HCT116 (cell line): ENCODE data around the gene WDR4. TPM values are rescaled to one million over a fixed set of nuclear protein-coding genes. Genes with fewer than 3 reads are reported as not detected.

Experiments
- ATAC-seq: fragments of 200-7000 bp; cut with Tn5 transposase; 2 replicates; pipeline ENCODE4 v1.9.1; 2020; ENCODE audit warnings: mild to moderate bottlenecking, moderate library complexity
- BruUV-seq: library from RNA; stranded (reverse); fragments of 400-500 nt; replicated peaks from 2 replicates; lab custom pipeline; 2021; lab: Mats Ljungman, UMichigan
- CTCF ChIA-PET: fragments of 300-600 bp; sonication (Branson Sonifier 250); formaldehyde crosslinking; loops from one replicate; lab custom pipeline; 2021; ENCODE audit warnings: antibody characterized with exemption; lab: Charles Lee
- POLR2A ChIA-PET: fragments of 300-600, 350-600 bp; sonication (Branson Sonifier 250); formaldehyde crosslinking; loops from one replicate; lab custom pipeline; 2021; ENCODE audit warnings: antibody characterized with exemption; lab: Charles Lee
- RAD21 ChIA-PET, 2 experiments: fragments of 300-600 bp; sonication (Branson Sonifier 250); formaldehyde crosslinking; loops; one replicate each; lab custom pipeline; 2023; ENCODE audit warnings: low total read pairs in 2 of 2; ENCODE audit not compliant: uncharacterized antibody in 2 of 2, unreplicated experiment in 2 of 2, low non-redundant PET in 1 of 2; lab: Charles Lee
- DNase-seq: peaks from one replicate; pipeline ENCODE4 v3.0.0-alpha.2; 2010; ENCODE audit warnings: low read depth, low spot score
- H2AFZ ChIP-seq: fragments of 200-600 bp; shearing (Covaris generic), sonication (generic); 2 replicates; pipeline ENCODE4 v1.6.1; 2017; ENCODE audit warnings: low read depth, mixed run types, mixed read lengths, antibody characterized with exemption, low read length; ENCODE audit not compliant: poor library complexity, severe bottlenecking
- H3K27ac ChIP-seq: 2 replicates; pipeline ENCODE4 v1.5.1; 2012; ENCODE audit warnings: low read depth, low read length
- H3K27me3 ChIP-seq: fragments of 200-600 bp; sonication (generic); 2 replicates; pipeline ENCODE4 v1.6.1; 2016; ENCODE audit warnings: mixed run types, low read length, mixed read lengths; ENCODE audit not compliant: insufficient read depth
- H3K36me3 ChIP-seq, 2 experiments: fragments of 200-500 bp in 1 of 2; fragments of 200-600 bp in 1 of 2; sonication (Bioruptor generic) in 1 of 2; sonication (generic) in 1 of 2; 2 replicates each; pipeline versions ENCODE4 v1.5.1 to v1.6.1; 2014 to 2016; ENCODE audit warnings: low read length in 2 of 2, inconsistent platforms in 1 of 2, mixed read lengths in 1 of 2, mixed run types in 1 of 2; ENCODE audit not compliant: insufficient read depth in 2 of 2, control insufficient read depth in 1 of 2
- H3K4me1 ChIP-seq, 2 experiments: fragments of 200-600 bp in 1 of 2; sonication (generic) in 1 of 2; 2 replicates each; pipeline versions ENCODE4 v1.5.1 to v1.6.1; 2012 to 2017; ENCODE audit warnings: low read length in 2 of 2, inconsistent platforms in 1 of 2, mild to moderate bottlenecking in 1 of 2, mixed read lengths in 1 of 2, mixed run types in 1 of 2, moderate library complexity in 1 of 2; ENCODE audit not compliant: insufficient read depth in 2 of 2, control insufficient read depth in 1 of 2
- H3K4me2 ChIP-seq: fragments of 200-600 bp; sonication (generic); 2 replicates; pipeline ENCODE4 v1.6.1; 2017; ENCODE audit warnings: mixed run types, low read length, mixed read lengths
- H3K4me3 ChIP-seq, 2 experiments: fragments of 200-600 bp in 1 of 2; sonication (generic) in 1 of 2; replicated peaks in 1 of 2; 2 replicates each; pipeline ENCODE4 v1.5.1; 2011 to 2016; ENCODE audit warnings: low read length in 2 of 2, control low read depth in 1 of 2, low read depth in 1 of 2, mild to moderate bottlenecking in 1 of 2, mixed read lengths in 1 of 2, mixed run types in 1 of 2
- H3K79me2 ChIP-seq: fragments of 200-600 bp; sonication (generic); 2 replicates; pipeline ENCODE4 v1.6.1; 2017; ENCODE audit warnings: mild to moderate bottlenecking, mixed run types, low read length, moderate library complexity, mixed read lengths; ENCODE audit not compliant: insufficient read depth
- H3K9ac ChIP-seq: fragments of 200-600 bp; sonication (generic); 2 replicates; pipeline ENCODE4 v1.6.1; 2016; ENCODE audit warnings: low read length, mixed read lengths
- H3K9me2 ChIP-seq: fragments of 200-600 bp; sonication (generic), shearing (Covaris generic); 2 replicates; pipeline ENCODE4 v1.6.1; 2017; ENCODE audit warnings: mixed run types, mild to moderate bottlenecking, moderate library complexity; ENCODE audit not compliant: insufficient read depth
- H3K9me3 ChIP-seq, 2 experiments: fragments of 200-500 bp in 1 of 2; fragments of 200-600 bp in 1 of 2; sonication (Bioruptor generic) in 1 of 2; sonication (generic) in 1 of 2; 2 replicates each; pipeline ENCODE4 v1.6.1; 2014 to 2017; ENCODE audit warnings: low read length in 2 of 2, mixed read lengths in 2 of 2, inconsistent platforms in 1 of 2, low read depth in 1 of 2, mild to moderate bottlenecking in 1 of 2, mixed run types in 1 of 2, moderate library complexity in 1 of 2; ENCODE audit not compliant: control insufficient read depth in 1 of 2, insufficient read depth in 1 of 2
- H4K20me1 ChIP-seq: fragments of 200-600 bp; sonication (generic), shearing (Covaris generic); 2 replicates; pipeline ENCODE4 v1.6.1; 2017; ENCODE audit warnings: mixed run types, mild to moderate bottlenecking, moderate library complexity; ENCODE audit not compliant: insufficient read depth
- CBX3 ChIP-seq: IDR thresholded peaks from 2 replicates; pipeline ENCODE4 v1.6.1; 2012; ENCODE audit warnings: low read depth
- EZH2phosphoT487 ChIP-seq: fragments of 200-600 bp; IDR thresholded peaks from 2 replicates; pipeline ENCODE4 v1.6.1; 2018; ENCODE audit warnings: antibody characterized with exemption, borderline replicate concordance
- FOSL1 ChIP-seq: IDR thresholded peaks from 2 replicates; pipeline ENCODE4 v1.6.1; 2012; ENCODE audit warnings: low read depth
- JUND ChIP-seq: IDR thresholded peaks from 2 replicates; pipeline ENCODE4 v1.6.1; 2012
- POLR2AphosphoS5 ChIP-seq: IDR thresholded peaks from 2 replicates; pipeline ENCODE4 v1.6.1; 2011; ENCODE audit warnings: mild to moderate bottlenecking, low read depth, low read length, moderate library complexity
- RAD21 ChIP-seq: IDR thresholded peaks from 2 replicates; pipeline ENCODE4 v1.6.1; 2012; ENCODE audit warnings: low read depth, mild to moderate bottlenecking
- SRF ChIP-seq: IDR thresholded peaks from 2 replicates; pipeline ENCODE4 v1.6.1; 2012; ENCODE audit warnings: low read depth
- TCF7L2 ChIP-seq: IDR thresholded peaks from 2 replicates; pipeline ENCODE4 v1.7.0; 2011; ENCODE audit warnings: borderline replicate concordance, inconsistent platforms; ENCODE audit not compliant: insufficient read depth, insufficient read length; ENCODE audit errors: extremely low read depth
- ZFX ChIP-seq: fragments of 450-650 bp; IDR thresholded peaks from 2 replicates; pipeline ENCODE4 v1.6.1; 2017
- ZNF274 ChIP-seq: fragments of 200-500 bp; sonication (Bioruptor generic); IDR thresholded peaks from 2 replicates; pipeline ENCODE4 v1.6.1; 2014; ENCODE audit warnings: mild to moderate bottlenecking, low read depth, low read length, inconsistent platforms
- intact Hi-C: fragments of 100-400 bp; cut with micrococcal nuclease; formaldehyde crosslinking; loops from 2 replicates; pipeline ENCODE4 v1.10.0; 2022
- total RNA-seq: library from RNA; stranded (reverse); gene quantifications from one replicate; pipeline ENCODE4 v1.2.1, GENCODE V29; 2021; ENCODE audit not compliant: unreplicated experiment
- TF ChIP-seq, protein P1 (sequence below): IDR thresholded peaks from 2 replicates; pipeline ENCODE4 v1.6.1; 2012; ENCODE audit warnings: low read depth

Gene WDR4
- total RNA-seq, 1 experiment from 2014 or later: 34.8 TPM

- Histone ChIP-seq H3K4me2 (no peak overlapping the region), H3K36me3 (no peaks in the 10 kb centered on the region), H3K27me3 (no peaks in the 10 kb centered on the region), H3K9ac (no peak overlapping the region), H2AFZ (no peak overlapping the region), H3K9me2 (no peaks in the 10 kb centered on the region), H3K79me2 (no peaks in the 10 kb centered on the region), H3K9me3 (no peaks in the 10 kb centered on the region), H3K4me1 (peaks cover 2% of the 10 kb centered on the region in 2 experiments), H3K27ac (no peak overlapping the region), H4K20me1 (no peaks in the 10 kb centered on the region), H3K4me3 (no peak overlapping the region)
- ChIA-PET POLR2A (no interaction called here), CTCF (no interaction called here), RAD21 (no interaction called here)
- intact Hi-C loops: no loop called here
- TF ChIP-seq CBX3: no peak
- DNase-seq (no peak), ATAC-seq (no peak)
- no TSS peak for BruUV-seq
These were observed 8.0 kb upstream of the WDR4 start for GRCh38 chr21:42887326-42887725.

DNA sequence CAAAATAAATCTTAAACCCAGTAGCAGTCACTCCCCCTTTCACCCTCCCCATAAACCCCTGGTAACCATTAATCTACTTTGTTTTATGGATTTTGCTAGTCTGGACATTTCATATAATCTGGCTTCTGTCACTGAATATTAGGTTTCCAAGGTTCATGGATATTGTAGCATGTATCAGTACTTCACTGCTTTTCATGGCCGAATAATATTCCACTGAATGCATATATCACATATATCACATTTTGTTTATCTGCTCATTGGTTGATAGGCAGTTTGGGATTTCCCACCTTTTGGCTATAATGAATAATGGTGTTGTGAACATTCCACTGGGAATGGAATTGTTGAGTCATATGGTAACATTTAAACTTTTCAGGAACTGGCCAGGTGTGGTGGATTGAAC is 4.6 kb upstream of the WDR4 start:
- peaks cover 18% of the 10 kb centered on the region for H3K79me2 ChIP-seq
- intact Hi-C loops: no loop called here
- POLR2A ChIA-PET: no interaction called here
- H3K9me2 ChIP-seq: no peaks in the 10 kb centered on the region
- CTCF ChIA-PET: no interaction called here
- DNase-seq (no peak), ATAC-seq (no peak)
- RAD21 ChIA-PET: no interaction called here
- no peak for TF ChIP-seq POLR2AphosphoS5
- H3K9me3 ChIP-seq: no peaks in the 10 kb centered on the region; a peak in 1 of 4 replicates
- no peak overlapping the region for H3K4me2 ChIP-seq
- H3K27ac ChIP-seq: no peak overlapping the region
- H3K4me3 ChIP-seq: no peak overlapping the region
- no peaks in the 10 kb centered on the region for H4K20me1 ChIP-seq
- peaks cover 7 to 12% of the 10 kb centered on the region in 2 experiments for H3K4me1 ChIP-seq
- no TSS peak for BruUV-seq
- 0 out of 4 replicates have a peak, but pooled peaks cover 0 to 4% of the 10 kb centered on the region in 2 experiments for H3K36me3 ChIP-seq
- H3K27me3 ChIP-seq: no peaks in the 10 kb centered on the region
- H3K9ac ChIP-seq: no peak overlapping the region
- no peak overlapping the region for H2AFZ ChIP-seq

- H3K4me3 ChIP-seq: peak overlapping the region; percentile 79 to 90
- H4K20me1 ChIP-seq: no peaks in the 10 kb centered on the region
- DNase-seq: no peak
- no peaks in the 10 kb centered on the region; a peak in 1 of 4 replicates for H3K9me3 ChIP-seq
- peak overlapping the region; percentile 90 for H3K4me2 ChIP-seq
- H2AFZ ChIP-seq: no peak overlapping the region
- BruUV-seq: no TSS peak
- H3K36me3 ChIP-seq: peaks cover 9 to 24% of the 10 kb centered on the region in 2 experiments
- H3K27ac ChIP-seq: no peak overlapping the region; the same call in 1 of the 2 replicates
- H3K4me1 ChIP-seq: peaks cover 10 to 21% of the 10 kb centered on the region in 2 experiments
- ChIA-PET RAD21 (no interaction called here), CTCF (no interaction called here), POLR2A (no interaction called here)
- H3K9ac ChIP-seq: peak overlapping the region; percentile 94
- H3K79me2 ChIP-seq: peaks cover 53% of the 10 kb centered on the region
- no peaks in the 10 kb centered on the region for H3K9me2 ChIP-seq
- intact Hi-C loops: no loop called here
- no peaks in the 10 kb centered on the region for H3K27me3 ChIP-seq
- ATAC-seq: no peak
- TF ChIP-seq POLR2AphosphoS5 (no peak), ZNF274 (no peak), SRF (no peak), FOSL1 (no peak), RAD21 (no peak), TCF7L2 (no peak), JUND (no peak), ZFX (no peak), EZH2phosphoT487 (no peak)
- TF ChIP-seq, protein P1, sequence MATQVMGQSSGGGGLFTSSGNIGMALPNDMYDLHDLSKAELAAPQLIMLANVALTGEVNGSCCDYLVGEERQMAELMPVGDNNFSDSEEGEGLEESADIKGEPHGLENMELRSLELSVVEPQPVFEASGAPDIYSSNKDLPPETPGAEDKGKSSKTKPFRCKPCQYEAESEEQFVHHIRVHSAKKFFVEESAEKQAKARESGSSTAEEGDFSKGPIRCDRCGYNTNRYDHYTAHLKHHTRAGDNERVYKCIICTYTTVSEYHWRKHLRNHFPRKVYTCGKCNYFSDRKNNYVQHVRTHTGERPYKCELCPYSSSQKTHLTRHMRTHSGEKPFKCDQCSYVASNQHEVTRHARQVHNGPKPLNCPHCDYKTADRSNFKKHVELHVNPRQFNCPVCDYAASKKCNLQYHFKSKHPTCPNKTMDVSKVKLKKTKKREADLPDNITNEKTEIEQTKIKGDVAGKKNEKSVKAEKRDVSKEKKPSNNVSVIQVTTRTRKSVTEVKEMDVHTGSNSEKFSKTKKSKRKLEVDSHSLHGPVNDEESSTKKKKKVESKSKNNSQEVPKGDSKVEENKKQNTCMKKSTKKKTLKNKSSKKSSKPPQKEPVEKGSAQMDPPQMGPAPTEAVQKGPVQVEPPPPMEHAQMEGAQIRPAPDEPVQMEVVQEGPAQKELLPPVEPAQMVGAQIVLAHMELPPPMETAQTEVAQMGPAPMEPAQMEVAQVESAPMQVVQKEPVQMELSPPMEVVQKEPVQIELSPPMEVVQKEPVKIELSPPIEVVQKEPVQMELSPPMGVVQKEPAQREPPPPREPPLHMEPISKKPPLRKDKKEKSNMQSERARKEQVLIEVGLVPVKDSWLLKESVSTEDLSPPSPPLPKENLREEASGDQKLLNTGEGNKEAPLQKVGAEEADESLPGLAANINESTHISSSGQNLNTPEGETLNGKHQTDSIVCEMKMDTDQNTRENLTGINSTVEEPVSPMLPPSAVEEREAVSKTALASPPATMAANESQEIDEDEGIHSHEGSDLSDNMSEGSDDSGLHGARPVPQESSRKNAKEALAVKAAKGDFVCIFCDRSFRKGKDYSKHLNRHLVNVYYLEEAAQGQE: no peak
These were observed 1.0 kb upstream of the WDR4 start for GRCh38 chr21:42880352-42880751.
